ENCODE measurements around the gene SLC6A2.
"Not testable (repeated sequence)": the region's sequence is repeated elsewhere in the genome, so short reads cannot be mapped to it uniquely, and the experiment has no call there.

Gene SLC6A2

GRCh38 chr16:55713103-55713502 lies 57.3 kb downstream of the SLC6A2 start:
- DNase-seq (ENCODE audit: low read depth): no peak

GRCh38 chr16:55717326-55717725 lies 61.5 kb downstream of the SLC6A2 start:
- no peak for DNase-seq (ENCODE audit: low read depth)

GRCh38 chr16:55725055-55725777 lies 69.4 kb downstream of the SLC6A2 start:
- no peak for DNase-seq (ENCODE audit: low read depth)

- no peak for DNase-seq (ENCODE audit: low read depth)
These were observed 73.0 kb downstream of the SLC6A2 start for GRCh38 chr16:55728797-55729196.

GRCh38 chr16:55730115-55730514 lies 74.3 kb downstream of the SLC6A2 start:
- no peak for DNase-seq (ENCODE audit: low read depth)

- no peak for DNase-seq (ENCODE audit: low read depth)
These were observed 76.7 kb downstream of the SLC6A2 start for GRCh38 chr16:55732496-55732895.

GRCh38 chr16:55734665-55735064 lies 78.9 kb downstream of the SLC6A2 start:
- no peak for DNase-seq (ENCODE audit: low read depth)

- DNase-seq (ENCODE audit: low read depth): no peak
These were observed 79.5 kb downstream of the SLC6A2 start for GRCh38 chr16:55735120-55735781.

GRCh38 chr16:55736671-55737070 lies 80.9 kb downstream of the SLC6A2 start:
- DNase-seq (ENCODE audit: low read depth): no peak

GRCh38 chr16:55737318-55737717 lies 81.5 kb downstream of the SLC6A2 start:
- no peak for DNase-seq (ENCODE audit: low read depth)

- DNase-seq (ENCODE audit: low read depth): no peak
These were observed 82.2 kb downstream of the SLC6A2 start for GRCh38 chr16:55737966-55738365.

GRCh38 chr16:55746081-55746480 lies 90.3 kb downstream of the SLC6A2 start:
- DNase-seq (ENCODE audit: low read depth): no peak

GRCh38 chr16:55747785-55748184 lies 92.0 kb downstream of the SLC6A2 start:
- no peak for DNase-seq (ENCODE audit: low read depth)

GRCh38 chr16:55752465-55753144 lies 96.8 kb downstream of the SLC6A2 start:
- not testable (repeated sequence) for DNase-seq (ENCODE audit: low read depth)

GRCh38 chr16:55753145-55753631 lies 97.4 kb downstream of the SLC6A2 start:
- not testable (repeated sequence) for DNase-seq (ENCODE audit: low read depth)
